Urothelium cell line (cell line): Measurements from ENCODE around the gene GNB1L.
A peak's percentile ranks its signal among the peaks of the same experiment; 100 is the strongest.

Experiments used
- DNase-seq: peaks from one replicate; pipeline ENCODE4 v3.0.0; 2011; ENCODE audit warnings: low spot score, mixed read lengths
- FAIRE-seq: peaks from 2 replicates; lab custom pipeline; 2011; peaks lifted over from hg19 to GRCh38; lab: Jason Lieb, UNC

The GNB1L gene

DNA sequence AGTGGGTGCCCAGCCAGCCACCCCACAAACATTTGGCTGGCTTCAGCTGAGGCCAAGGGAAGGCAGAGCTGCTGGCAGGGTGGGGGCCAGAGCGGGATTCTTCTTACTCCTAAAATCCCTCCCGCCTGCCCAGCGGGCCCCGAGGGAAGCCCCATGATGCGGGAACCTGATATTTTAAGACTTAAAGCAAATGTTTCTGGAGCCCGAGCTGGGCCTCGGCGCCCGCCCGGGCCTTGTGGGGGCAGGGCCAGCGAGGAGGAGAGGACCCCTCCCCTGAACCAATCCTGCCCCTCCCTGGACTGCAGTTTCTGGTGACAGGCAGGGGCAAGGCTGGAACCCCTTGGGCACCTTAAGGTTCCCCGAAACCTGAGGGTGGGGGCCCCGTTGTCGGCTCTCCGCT, 114.1 kb downstream of the GNB1L start:
- no peak for FAIRE-seq
- DNase-seq = no peak

DNA sequence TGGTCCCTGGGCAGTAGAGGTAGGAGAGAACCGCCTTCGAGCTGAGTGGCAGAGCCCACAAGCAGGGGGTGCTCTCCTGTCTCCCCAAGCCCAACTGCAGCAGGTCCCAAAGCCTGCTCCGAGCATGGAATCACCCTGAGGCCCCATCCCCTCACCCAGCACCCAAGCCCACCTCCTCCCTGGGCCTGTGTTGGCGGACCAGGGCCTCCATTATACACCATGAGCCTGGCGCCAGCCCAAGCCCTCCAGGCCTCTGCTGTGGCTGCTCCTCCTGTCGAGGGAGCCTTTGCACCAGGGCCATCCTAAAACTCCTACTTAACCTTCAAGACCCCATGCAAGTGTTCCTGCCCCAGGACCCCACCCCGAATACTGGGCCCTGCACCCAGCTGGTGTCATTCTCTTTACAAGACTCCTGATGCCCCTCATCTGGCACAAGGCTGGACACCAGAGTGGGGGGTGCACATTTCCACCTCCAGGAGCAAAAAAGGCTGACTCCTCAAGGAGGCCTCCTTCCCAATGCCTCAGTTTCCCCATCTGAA, 114.7 kb downstream of the GNB1L start:
- FAIRE-seq (no peak), DNase-seq (no peak)

DNA sequence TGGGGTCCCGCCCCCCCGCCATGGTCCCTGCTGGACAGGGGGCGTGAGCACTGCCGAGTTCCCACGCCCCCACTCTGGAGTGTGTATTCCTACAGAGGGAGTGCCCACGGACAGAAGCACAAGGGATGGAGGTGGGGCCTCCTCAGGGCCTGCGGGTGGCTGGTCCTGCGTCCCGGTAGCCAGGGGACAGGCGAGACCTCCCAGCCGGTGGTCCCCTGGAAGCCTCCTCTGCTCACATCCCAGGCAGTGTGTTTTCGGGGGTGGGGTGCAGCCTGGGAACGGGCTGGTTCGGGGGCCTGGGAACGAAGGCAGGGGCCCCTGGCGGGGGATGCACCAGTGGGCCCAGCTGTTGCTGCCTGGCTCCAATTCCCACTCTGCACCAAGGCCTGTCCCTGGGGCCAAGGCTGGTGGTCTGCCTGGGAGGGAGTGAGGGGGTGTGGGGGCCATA, 115.2 kb downstream of the GNB1L start:
- FAIRE-seq (peak; percentile 79), DNase-seq (no peak)

DNA sequence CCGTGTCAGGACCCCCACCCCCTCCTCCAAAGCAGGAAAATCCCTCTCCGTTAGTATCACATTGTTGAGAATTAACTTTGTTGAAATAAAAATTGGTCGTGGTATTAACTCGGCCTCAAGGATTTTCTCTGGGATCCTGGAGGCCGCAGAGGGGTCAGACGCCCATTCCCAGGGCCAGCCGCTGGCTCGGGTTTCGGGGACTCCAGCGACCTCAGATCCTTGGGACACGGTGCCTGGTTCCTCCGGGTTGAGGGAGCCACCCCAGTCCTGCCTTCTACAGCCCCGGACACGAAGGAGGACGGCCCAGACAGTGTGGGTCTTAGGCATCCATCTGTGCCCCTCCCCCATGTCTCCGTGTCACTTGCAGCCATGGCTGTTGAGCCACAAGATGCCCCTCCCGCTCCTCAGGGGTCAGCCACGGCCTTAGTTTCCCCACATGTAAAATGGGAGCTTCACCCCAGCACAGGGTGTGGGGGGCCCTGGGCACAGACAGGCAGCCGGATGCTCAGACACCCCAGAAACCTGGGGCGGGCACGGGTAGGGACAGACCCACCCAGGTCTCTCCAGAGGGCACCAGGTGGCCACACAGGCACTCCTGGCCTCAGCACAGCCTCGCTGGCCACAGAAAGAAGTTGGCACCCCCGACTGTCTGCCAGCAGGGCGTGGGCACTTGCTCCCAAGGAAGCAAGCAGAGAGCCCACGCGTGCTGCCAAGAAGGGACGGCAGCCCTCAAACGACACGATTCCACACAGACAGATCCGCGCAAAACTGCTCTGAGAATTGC, 115.8 kb downstream of the GNB1L start:
- no peak for DNase-seq
- peak; percentile 20 for FAIRE-seq

DNA sequence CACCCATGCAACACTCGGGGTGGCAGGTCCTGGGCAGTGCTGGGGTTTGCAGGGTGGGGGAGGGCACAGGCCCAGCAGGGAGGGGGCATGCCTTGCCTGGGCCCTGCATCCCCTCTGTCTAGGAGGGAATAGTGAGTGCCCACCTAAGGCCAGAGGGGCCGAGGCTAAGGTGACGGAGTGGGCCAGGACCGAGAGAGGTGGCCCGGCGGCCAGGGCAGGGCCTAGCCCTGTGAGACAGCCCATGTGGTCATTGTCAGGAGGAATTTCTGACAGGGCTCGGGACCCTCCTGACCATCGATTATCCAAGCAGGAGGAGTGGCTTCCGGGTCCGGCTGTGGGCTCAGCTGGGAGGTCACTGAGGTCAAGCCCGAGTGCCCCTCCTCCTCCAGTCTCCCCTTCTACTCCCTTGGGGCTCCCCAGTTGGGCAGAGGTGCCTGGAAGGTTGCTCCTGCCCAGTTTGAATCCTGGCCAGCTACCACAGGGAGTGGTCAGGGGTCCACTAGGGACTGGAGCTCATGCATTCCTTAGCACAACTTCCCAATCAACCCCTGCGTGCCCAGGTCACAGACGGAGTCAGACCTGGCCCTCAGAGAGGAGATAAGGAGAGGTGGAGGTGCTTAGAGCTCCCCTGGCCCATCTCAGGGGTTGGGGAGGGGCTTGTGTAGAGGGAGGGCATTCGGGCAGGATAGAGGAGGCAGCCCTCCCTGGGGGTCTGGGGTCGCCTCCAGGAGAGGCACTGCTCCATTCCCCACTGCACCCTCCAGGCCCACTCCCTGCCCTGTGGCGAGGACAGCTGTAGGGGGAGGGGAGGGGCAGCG, 116.6 kb downstream of the GNB1L start:
- FAIRE-seq (peak; percentile 37), DNase-seq (no peak)

DNA sequence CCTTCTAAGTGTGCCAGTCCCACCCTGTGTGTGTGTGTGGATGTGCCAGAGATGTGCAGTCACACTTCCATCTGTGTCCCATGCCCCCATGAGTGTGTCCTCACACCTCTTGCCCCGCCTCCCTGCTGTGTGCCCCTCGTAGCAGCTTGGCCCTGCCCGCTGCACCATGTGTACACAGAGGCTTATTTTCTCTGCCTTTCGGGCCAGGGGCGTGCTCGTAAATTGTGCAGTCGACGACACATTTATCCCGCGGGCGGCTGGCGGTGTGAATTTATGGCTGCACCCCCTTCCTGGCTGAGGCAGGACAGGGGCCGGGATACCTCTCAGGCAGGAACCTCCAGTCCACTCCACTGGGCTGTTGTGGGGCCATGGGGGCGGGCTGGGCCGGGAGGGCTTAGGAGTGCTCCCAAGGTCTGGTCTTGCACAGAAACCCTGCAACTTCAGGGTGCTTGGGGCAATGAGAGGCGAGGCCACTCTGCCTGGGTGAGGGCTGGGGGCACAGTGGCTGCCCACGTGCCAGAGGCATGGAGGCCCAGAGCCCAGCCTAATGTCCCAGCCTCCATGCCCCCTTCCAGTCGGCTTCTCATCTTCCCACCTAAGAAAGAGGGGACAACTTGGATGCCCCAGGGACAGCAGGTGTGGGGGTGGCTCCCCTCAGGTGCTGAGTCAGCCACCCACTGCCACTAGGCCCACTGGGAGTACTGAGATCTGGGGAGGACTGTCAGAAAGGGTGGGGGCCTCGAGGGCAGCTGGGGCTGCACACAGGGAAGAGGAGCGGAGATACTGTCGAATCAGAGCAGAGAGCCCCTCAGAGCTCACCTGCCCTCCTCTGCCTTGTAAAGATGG, 118.8 kb downstream of the GNB1L start:
- peak; percentile 77 for FAIRE-seq
- DNase-seq = no peak

DNA sequence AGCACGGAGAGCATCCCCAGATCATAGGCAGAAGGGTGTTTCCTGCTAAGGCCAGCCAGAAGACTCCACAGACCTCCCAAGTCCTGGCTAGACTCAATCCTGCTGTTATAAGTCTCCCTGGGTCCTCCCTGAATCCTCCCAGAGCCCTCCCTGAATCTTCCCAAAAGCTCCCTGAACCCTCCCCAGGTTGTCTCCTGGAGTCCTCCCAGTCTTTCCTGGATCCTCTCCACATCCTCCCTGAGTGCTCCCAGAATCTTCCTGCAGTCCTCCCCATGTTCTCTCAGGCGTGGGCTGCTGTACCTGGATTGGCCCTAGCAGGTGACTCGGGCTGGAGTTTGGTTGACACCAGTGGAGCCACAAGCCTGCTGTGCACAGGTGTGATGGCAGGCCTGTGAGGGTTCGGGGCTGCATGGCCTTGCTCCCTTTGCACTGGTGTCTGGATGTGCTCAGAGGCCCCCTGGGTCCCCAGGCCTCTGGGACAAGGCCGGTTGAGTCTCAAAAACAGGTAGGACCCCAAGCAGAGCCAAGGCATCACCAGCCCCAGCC, 119.8 kb downstream of the GNB1L start:
- peak; percentile 72 for FAIRE-seq
- DNase-seq = no peak

DNA sequence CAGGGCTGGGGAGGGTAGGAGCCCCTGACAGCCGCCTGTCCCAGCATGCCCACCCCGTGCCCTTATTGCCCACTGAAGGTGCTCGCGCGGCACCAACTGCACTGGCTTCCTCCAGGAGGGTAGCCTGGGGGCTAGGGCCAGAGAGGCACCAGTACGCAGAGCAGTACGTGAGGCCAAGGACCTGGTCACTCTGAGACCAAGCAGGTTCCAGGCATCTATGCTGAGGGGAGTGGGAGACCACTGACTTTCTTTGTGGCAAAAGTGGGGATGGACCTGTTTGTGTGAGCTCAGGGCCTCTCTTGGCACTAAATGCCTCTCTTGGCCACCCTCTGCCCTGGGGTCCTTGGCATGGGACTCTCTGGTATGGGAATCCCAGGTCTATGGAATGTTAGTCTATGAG, 120.5 kb downstream of the GNB1L start:
- DNase-seq (no peak), FAIRE-seq (no peak)

DNA sequence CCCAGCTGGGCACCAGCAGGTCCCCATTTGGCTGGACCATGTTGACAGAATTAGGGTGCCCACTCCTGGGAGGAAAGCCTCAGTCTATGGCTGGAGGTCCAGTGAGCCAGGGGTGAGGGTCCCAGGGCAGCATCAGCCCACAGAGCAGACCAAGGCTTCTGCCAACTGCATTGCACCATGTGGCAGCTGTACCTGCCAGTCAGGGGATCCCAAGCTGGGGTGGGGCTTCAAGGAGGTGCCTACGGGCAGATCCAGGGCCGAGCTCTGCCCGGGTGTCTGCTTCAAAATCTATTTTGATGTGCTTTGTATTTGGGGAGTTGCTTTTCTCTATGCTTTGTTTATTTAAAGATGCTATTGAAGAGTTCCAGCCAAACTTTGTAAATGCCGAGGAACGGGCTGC, 120.9 kb downstream of the GNB1L start:
- no peak for FAIRE-seq

More for the DNA sequence above, 120.9 kb downstream of the GNB1L start:
- no peak for DNase-seq
